ENCODE data around the gene CFAP221. TPM values are rescaled to one million over a fixed set of nuclear protein-coding genes. Genes with fewer than 3 reads are reported as not detected.

Gene CFAP221
- total RNA-seq, 1 donor from 2014 or later = 1.8 TPM

- intact Hi-C loops (cut with DNase I) = no loop called here
- DNase-seq (ENCODE audit: low spot score) (peak; percentile 4), ATAC-seq (no peak)
These were observed 146.9 kb downstream of the CFAP221 start for GRCh38 chr2:119691189-119691588.

GRCh38 chr2:119691651-119692245 lies 147.5 kb downstream of the CFAP221 start:
- intact Hi-C loops (cut with DNase I) = no loop called here
- DNase-seq (ENCODE audit: low spot score) (no peak), ATAC-seq (no peak)

GRCh38 chr2:119692310-119692709 lies 148.1 kb downstream of the CFAP221 start:
- ATAC-seq (no peak), DNase-seq (ENCODE audit: low spot score) (no peak)
- intact Hi-C loops (cut with DNase I) = no loop called here

DNA sequence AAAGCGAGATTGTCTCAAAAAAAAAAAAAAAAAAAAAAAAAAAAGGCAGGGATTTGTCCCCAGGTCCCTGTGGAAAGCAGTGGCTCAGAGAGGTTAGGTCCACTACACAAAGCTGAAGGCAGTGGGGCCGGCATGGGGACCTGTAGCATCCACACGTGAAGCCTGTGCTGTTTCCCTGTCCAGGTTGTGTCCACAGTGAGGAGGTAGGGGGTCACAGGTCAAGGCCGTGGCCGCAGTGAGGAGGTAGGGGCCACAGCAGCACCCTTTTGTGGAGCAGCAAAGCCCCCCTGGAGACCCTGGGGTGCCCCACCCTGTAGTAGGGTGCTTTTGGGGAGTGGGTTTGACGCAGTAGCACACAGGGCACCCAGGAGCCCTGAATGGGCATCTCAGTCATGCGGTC lies 148.7 kb downstream of the CFAP221 start:
- DNase-seq (ENCODE audit: low spot score) (no peak), ATAC-seq (no peak)
- intact Hi-C loops (cut with DNase I) = no loop called here

DNA sequence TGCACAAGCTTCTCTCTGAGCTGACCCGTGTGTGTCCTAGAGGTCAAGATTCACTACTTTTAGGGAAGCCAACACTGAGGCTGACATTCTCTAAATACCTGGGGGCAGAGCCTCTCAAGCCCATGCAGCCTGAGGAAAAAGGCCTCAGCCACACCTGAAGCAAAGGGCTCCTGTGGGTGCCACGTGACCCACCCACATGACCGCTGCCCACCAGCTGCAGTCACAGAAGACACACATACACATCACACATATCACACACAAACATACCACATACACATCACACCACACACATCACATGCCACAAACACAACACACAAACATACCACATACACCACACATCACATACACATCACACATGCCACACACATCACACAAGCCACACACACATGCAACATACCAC lies 149.3 kb downstream of the CFAP221 start:
- DNase-seq (ENCODE audit: low spot score) (no peak), ATAC-seq (no peak)
- intact Hi-C loops (cut with DNase I) = no loop called here

DNA sequence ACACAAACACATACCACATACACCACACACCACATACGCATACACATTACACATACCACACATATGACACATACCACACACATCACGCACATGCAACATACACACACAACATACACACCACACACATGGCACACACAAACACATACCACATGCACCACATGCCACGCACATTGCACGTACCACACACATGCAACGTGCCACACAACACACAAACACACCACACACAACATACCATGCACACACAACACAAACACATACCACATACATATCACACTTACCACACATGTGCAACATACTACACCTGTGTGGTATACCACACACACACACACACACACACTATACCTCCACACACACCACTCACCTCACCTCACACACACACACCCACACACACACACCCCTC lies 149.7 kb downstream of the CFAP221 start:
- intact Hi-C loops (cut with DNase I) = no loop called here
- DNase-seq (ENCODE audit: low spot score) = no peak
- no peak for ATAC-seq

- intact Hi-C loops (cut with DNase I) = no loop called here
- no peak for ATAC-seq
- DNase-seq (ENCODE audit: low spot score) = no peak
These were observed 150.2 kb downstream of the CFAP221 start for GRCh38 chr2:119694470-119694844.

- intact Hi-C loops (cut with DNase I) = no loop called here
- ATAC-seq = no peak
- no peak for DNase-seq (ENCODE audit: low spot score)
These were observed 150.7 kb downstream of the CFAP221 start for GRCh38 chr2:119694845-119695521.

- intact Hi-C loops (cut with DNase I) = no loop called here
- ATAC-seq (no peak), DNase-seq (ENCODE audit: low spot score) (no peak)
These were observed 151.8 kb downstream of the CFAP221 start for GRCh38 chr2:119696005-119696404.

- ATAC-seq (no peak), DNase-seq (ENCODE audit: low spot score) (no peak)
- intact Hi-C loops (cut with DNase I) = no loop called here
These were observed 152.3 kb downstream of the CFAP221 start for GRCh38 chr2:119696494-119697030.

DNA sequence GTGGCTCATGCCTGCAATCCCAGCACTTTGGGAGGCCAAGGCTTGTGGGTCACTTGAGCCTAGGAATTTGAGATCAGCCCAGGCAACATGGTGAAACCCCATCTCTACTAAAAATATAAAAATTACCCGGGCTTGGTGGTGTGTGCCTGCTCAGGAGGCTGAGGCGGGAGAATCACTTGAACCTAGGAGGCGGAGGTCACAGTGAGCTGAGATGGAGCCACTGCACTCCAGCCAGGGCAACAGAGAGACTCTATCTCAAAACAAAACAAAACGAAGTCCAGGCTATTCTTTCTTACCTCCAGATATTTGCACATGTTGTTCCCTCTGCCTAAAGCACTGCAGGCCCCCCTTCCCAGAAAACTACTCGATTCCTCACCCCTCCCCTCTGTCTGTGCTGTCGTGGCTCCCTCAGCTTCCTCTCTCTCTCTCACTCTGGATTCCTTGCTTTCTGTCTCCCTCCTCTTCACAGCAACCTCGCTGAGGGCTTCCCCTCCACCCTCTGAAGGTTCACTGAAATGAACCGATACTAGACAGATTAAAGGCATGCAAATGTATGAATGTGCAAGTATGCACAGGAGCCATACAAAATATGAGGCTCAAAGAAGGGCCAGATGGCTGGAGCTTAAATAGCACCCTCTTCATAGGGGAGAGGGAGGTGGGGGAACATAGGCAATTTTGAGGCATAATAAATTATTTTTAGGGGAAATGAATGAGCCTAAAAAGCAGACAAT lies 153.2 kb downstream of the CFAP221 start:
- no peak for DNase-seq (ENCODE audit: low spot score)
- intact Hi-C loops (cut with DNase I) = no loop called here
- ATAC-seq = no peak

GRCh38 chr2:119698246-119698645 lies 154.0 kb downstream of the CFAP221 start:
- intact Hi-C loops (cut with DNase I) = no loop called here
- ATAC-seq = no peak
- DNase-seq (ENCODE audit: low spot score) = no peak

GRCh38 chr2:119699016-119699606 lies 154.9 kb downstream of the CFAP221 start:
- intact Hi-C loops (cut with DNase I) = no loop called here
- DNase-seq (ENCODE audit: low spot score) = no peak
- no peak for ATAC-seq

DNA sequence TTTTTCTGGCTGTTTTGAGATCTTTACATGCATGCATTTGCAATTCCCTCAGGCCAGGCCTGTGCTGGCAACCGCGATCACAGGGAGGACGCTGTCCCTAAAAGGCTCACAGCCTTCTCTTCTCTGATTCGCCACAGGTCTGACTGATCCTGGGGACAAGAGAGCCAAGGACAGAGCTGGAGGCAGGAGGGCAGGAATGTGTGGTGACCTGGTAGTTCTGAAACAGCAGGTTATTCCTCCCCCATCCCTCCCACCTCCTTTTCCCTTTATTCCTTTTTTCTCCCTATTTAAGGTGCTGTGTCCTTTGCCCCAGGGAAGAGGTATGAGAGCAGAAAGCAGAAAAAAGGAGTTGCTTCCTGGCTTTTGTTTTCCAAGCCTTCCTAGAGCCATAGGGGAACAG lies 156.6 kb downstream of the CFAP221 start:
- no peak for DNase-seq (ENCODE audit: low spot score)
- no peak for ATAC-seq

DNA sequence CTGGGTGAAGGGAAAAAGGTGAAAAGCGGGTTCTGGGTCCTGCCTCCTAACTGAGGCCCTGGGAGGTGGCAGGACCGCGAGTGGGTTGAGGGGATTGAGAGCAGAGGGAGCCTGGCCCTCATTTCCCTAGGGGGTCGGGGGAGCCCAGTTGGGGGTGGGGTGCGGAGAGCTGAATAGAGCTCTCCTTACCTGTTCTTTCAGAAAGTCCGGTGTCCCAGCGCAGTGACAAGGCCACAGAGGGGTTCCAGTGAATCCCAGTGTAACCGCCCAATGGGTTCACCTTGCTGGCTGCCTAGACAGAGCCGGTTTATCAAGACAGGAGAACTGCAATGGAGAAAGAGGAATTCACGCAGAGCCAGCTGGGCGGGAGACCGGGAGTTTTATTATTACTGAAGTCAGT lies 157.1 kb downstream of the CFAP221 start:
- intact Hi-C loops (cut with DNase I) = loop anchor here (10.0 kb wide), 1 partner anchor 473 kb away; no protein-coding TSS in a partner anchor
- DNase-seq (ENCODE audit: low spot score) = no peak
- no peak for ATAC-seq

More for the DNA sequence above, 156.6 kb downstream of the CFAP221 start:
- intact Hi-C loops (cut with DNase I) = loop anchor here (10.0 kb wide), 1 partner anchor 474 kb away; no protein-coding TSS in a partner anchor

DNA sequence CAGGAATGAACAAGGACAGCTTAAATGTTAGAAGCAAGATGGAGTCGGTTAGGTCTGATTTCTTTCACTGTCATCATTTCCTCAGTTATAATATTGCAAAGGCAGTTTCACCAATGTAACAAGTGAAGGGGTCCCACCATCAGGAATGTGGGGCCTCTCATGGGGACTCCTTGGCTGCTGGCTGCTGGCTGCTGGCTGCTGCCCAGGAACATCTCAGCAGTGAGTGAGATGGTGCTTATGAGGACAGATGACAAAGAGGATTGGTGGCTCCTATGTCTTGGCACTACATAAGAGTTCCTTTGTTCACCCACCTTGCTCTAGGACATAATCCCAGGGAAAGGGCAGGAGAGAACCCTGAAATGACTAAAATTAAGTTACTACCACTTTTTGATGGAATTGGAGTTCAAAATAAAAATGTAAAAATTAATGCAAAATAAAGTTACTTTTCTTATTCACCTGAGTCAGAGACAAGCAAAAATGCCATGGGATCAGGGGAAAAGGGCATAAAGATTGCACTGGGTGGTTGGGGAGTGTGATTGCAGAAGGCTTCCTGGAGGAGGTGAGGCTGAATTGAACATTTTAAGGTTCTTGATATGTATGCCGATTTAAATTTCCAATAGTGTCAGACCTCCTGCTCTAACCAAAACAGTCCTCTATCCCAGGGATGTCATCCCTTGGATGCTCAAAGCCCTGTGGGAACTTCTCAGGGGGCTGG lies 158.1 kb downstream of the CFAP221 start:
- intact Hi-C loops (cut with DNase I) = loop anchor here (10.0 kb wide), 1 partner anchor 472 kb away; no protein-coding TSS in a partner anchor
- no peak for ATAC-seq
- no peak for DNase-seq (ENCODE audit: low spot score)

DNA sequence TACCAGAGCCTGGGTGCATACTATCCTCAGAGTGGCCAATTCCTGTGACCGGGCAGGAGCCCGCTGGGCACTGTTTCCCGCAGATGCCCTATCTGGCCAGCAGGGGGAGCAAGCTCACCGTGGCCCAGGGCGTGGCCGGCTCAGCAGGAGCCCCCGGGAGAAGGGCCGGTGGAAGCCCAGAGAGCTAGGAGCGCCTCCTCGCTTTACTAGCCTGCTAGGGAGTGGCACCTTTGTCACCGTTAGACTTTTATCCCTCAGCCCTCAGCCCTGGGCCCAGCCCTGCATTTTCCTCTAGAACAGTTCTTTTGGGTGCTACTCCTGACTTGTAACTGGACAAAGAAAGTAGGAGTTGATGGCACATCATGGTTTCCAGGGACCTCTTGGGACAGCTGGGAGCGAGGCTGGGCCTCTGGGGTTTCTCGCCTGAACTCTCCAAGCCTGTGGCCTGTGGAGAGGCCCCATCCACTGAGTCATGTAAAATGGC lies 158.7 kb downstream of the CFAP221 start:
- intact Hi-C loops (cut with DNase I) = loop anchor here (10.0 kb wide), 1 partner anchor 472 kb away; no protein-coding TSS in a partner anchor
- peak; percentile 79 for DNase-seq (ENCODE audit: low spot score)
- ATAC-seq = peak; percentile 91

GRCh38 chr2:119703526-119703925 lies 159.3 kb downstream of the CFAP221 start:
- no peak for DNase-seq (ENCODE audit: low spot score)
- intact Hi-C loops (cut with DNase I) = loop anchor here (10.0 kb wide), 1 partner anchor 471 kb away; no protein-coding TSS in a partner anchor

More at GRCh38 chr2:119703526-119703925, 159.3 kb downstream of the CFAP221 start:
- no peak for ATAC-seq
